DND-41 (cell line): ENCODE data around the gene UCN2.

Source experiments
- ATAC-seq: fragments of 200-7000 bp; cut with Tn5 transposase; 3 replicates; pipeline ENCODE4 v1.9.1; 2021; ENCODE audit warnings: low read depth; ENCODE audit not compliant: insufficient read depth
- DNase-seq: peaks from one replicate; pipeline ENCODE4 v3.0.0-alpha.2; 2020
- H2AFZ ChIP-seq: 2 replicates; pipeline ENCODE4 v1.6.0; 2012; ENCODE audit warnings: low read depth, low read length
- H3K27ac ChIP-seq: 2 replicates; pipeline ENCODE4 v1.5.1; 2012; ENCODE audit warnings: low read length, inconsistent platforms
- H3K27me3 ChIP-seq: fragments of 200-600 bp; sonication (generic); 2 replicates; pipeline ENCODE4 v1.6.0; 2012; ENCODE audit warnings: low read length, mild to moderate bottlenecking, inconsistent platforms; ENCODE audit not compliant: insufficient read depth, poor library complexity
- H3K36me3 ChIP-seq: 2 replicates; pipeline ENCODE4 v1.5.1; 2012; ENCODE audit warnings: low read length, inconsistent platforms; ENCODE audit not compliant: insufficient read depth
- H3K4me1 ChIP-seq: 2 replicates; pipeline ENCODE4 v1.5.1; 2012; ENCODE audit warnings: mild to moderate bottlenecking, low read length; ENCODE audit not compliant: insufficient read depth
- H3K4me2 ChIP-seq: 2 replicates; pipeline ENCODE4 v1.6.0; 2012; ENCODE audit warnings: mild to moderate bottlenecking, moderate library complexity, low read length, inconsistent platforms; ENCODE audit not compliant: insufficient read depth
- H3K4me3 ChIP-seq, 2 experiments: fragments of 200-600 bp in 1 of 2; shearing (Covaris generic) in 1 of 2; 2 replicates each; pipeline ENCODE4 v1.5.1; 2012 to 2016; ENCODE audit warnings: inconsistent platforms in 2 of 2, low read length in 2 of 2, mild to moderate bottlenecking in 2 of 2, low read depth in 1 of 2, moderate library complexity in 1 of 2
- H3K79me2 ChIP-seq: 2 replicates; pipeline ENCODE4 v1.6.0; 2012; ENCODE audit warnings: low read length, inconsistent platforms; ENCODE audit not compliant: insufficient read depth
- H3K9ac ChIP-seq: 2 replicates; pipeline ENCODE4 v1.6.0; 2012; ENCODE audit warnings: low read depth, mild to moderate bottlenecking, inconsistent platforms, low read length, moderate library complexity
- H3K9me3 ChIP-seq: 2 replicates; pipeline ENCODE4 v1.5.1; 2012; ENCODE audit warnings: low read length, moderate library complexity, mild to moderate bottlenecking, inconsistent platforms; ENCODE audit not compliant: insufficient read depth, severe bottlenecking
- H4K20me1 ChIP-seq: 2 replicates; pipeline ENCODE4 v1.6.0; 2012; ENCODE audit warnings: low read length; ENCODE audit not compliant: insufficient read depth
- EZH2 ChIP-seq: IDR thresholded peaks from 3 replicates; pipeline ENCODE4 v1.6.1; 2012; ENCODE audit warnings: borderline replicate concordance, low read depth, mild to moderate bottlenecking, moderate library complexity, low read length, inconsistent platforms; ENCODE audit not compliant: severe bottlenecking
- TF ChIP-seq, protein P1 (sequence below): IDR thresholded peaks from 2 replicates; pipeline ENCODE4 v1.5.1; 2012; ENCODE audit warnings: borderline replicate concordance, low read length, moderate library complexity, mild to moderate bottlenecking; ENCODE audit not compliant: poor library complexity, severe bottlenecking; ENCODE audit errors: extremely low read depth

UCN2 gene

DNA sequence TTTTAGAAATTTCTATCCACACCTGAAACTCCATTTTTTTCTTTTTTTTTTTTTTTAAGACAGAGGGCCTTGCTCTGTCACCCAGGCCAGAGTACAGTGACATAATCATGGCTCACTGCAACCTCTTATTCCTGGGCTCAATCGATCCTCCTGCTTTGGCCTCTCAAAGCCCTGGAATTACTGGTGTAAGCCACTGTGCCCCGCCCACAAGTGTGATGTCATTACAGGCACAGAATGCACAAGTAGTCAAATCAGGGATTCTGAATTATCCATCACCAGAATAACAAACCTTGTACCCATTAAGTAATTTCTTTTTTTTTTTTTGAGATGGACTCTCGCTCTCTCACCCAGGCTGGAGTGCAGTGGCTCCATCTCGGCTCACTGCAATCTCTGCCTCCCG lies 43.9 kb upstream of the UCN2 start:
- Histone ChIP-seq H3K4me2 (peak overlapping the region; percentile 98; the same call in 1 of the 2 replicates), H3K79me2 (peaks cover 37% of the 10 kb centered on the region)

DNA sequence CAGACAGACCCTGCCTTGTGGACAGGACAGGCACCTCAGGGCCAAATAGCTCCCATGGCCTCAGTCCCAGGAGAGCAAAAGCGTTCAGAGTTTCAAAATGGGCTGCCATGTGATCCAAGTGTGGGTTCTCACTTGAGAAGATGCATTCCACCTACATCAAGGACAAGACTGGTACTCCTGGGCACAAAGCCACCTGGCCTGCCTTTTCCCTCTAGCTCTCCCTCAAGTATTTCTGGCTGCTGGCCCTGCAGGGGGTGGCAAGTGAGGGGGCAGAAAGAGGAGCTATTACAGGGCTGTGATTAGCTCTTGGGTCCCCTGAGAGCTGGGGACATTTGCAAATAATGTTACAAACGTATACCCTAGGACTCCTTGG lies 38.0 kb upstream of the UCN2 start:
- Histone ChIP-seq H3K9me3 (no peaks in the 10 kb centered on the region), H3K4me2 (no peak overlapping the region), H3K36me3 (peaks cover 86% of the 10 kb centered on the region), H3K4me1 (no peaks in the 10 kb centered on the region), H3K9ac (no peak overlapping the region), H4K20me1 (peaks cover 26% of the 10 kb centered on the region), H3K4me3 (no peak overlapping the region), H3K79me2 (no peaks in the 10 kb centered on the region), H2AFZ (no peak overlapping the region), H3K27me3 (no peaks in the 10 kb centered on the region), H3K27ac (no peak overlapping the region)
- DNase-seq (no peak), ATAC-seq (no peak)
- TF ChIP-seq EZH2, result no peak
- TF ChIP-seq, protein P1, sequence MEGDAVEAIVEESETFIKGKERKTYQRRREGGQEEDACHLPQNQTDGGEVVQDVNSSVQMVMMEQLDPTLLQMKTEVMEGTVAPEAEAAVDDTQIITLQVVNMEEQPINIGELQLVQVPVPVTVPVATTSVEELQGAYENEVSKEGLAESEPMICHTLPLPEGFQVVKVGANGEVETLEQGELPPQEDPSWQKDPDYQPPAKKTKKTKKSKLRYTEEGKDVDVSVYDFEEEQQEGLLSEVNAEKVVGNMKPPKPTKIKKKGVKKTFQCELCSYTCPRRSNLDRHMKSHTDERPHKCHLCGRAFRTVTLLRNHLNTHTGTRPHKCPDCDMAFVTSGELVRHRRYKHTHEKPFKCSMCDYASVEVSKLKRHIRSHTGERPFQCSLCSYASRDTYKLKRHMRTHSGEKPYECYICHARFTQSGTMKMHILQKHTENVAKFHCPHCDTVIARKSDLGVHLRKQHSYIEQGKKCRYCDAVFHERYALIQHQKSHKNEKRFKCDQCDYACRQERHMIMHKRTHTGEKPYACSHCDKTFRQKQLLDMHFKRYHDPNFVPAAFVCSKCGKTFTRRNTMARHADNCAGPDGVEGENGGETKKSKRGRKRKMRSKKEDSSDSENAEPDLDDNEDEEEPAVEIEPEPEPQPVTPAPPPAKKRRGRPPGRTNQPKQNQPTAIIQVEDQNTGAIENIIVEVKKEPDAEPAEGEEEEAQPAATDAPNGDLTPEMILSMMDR, result no peak

More for the DNA sequence above, 43.9 kb upstream of the UCN2 start:
- H3K4me1 ChIP-seq, result peaks cover 29% of the 10 kb centered on the region
- no peak overlapping the region for H3K9ac ChIP-seq
- ATAC-seq, result no peak
- H3K36me3 ChIP-seq, result peaks cover 53% of the 10 kb centered on the region
- TF ChIP-seq, protein P1, result no peak
- TF ChIP-seq EZH2, result no peak
- H4K20me1 ChIP-seq, result peaks cover 10% of the 10 kb centered on the region
- H3K27me3 ChIP-seq, result no peaks in the 10 kb centered on the region
- H3K4me3 ChIP-seq, result no peak overlapping the region
- no peaks in the 10 kb centered on the region for H3K9me3 ChIP-seq
- no peak overlapping the region for H2AFZ ChIP-seq
- DNase-seq, result no peak
- no peak overlapping the region for H3K27ac ChIP-seq

GRCh38 chr3:48600711-48601621 lies 37.4 kb upstream of the UCN2 start:
- Histone ChIP-seq H4K20me1 (peaks cover 26% of the 10 kb centered on the region), H2AFZ (no peak overlapping the region)
- TF ChIP-seq EZH2, result no peak
- TF ChIP-seq, protein P1, result no peak

More at GRCh38 chr3:48600711-48601621, 37.4 kb upstream of the UCN2 start:
- ATAC-seq, result no peak
- no peak overlapping the region for H3K4me2 ChIP-seq
- H3K9ac ChIP-seq, result no peak overlapping the region
- H3K79me2 ChIP-seq, result no peaks in the 10 kb centered on the region
- H3K27me3 ChIP-seq, result no peaks in the 10 kb centered on the region
- no peaks in the 10 kb centered on the region for H3K4me1 ChIP-seq
- DNase-seq, result no peak
- no peaks in the 10 kb centered on the region for H3K9me3 ChIP-seq
- H3K4me3 ChIP-seq, result no peak overlapping the region
- peaks cover 82% of the 10 kb centered on the region for H3K36me3 ChIP-seq
- H3K27ac ChIP-seq, result no peak overlapping the region
